Occipital lobe (tissue), 2 donors: ENCODE measurements around the gene S100A16. TPM values are rescaled to one million over a fixed set of nuclear protein-coding genes. Genes with fewer than 3 reads are reported as not detected.
"Not testable (repeated sequence)": the region's sequence is repeated elsewhere in the genome, so short reads cannot be mapped to it uniquely, and the experiment has no call there.

Experiments used
- DNase-seq: peaks from one replicate; lab custom pipeline; 2025; lab: John Stamatoyannopoulos, UW
- total RNA-seq: library from RNA; depleted of rRNA; stranded (reverse); fragments of >200 nt; gene quantifications from one replicate; pipeline ENCODE4 v1.2.3, GENCODE V29; 2014

The S100A16 gene
- total RNA-seq, 1 donor from 2014 or later: 13.3 TPM

DNA sequence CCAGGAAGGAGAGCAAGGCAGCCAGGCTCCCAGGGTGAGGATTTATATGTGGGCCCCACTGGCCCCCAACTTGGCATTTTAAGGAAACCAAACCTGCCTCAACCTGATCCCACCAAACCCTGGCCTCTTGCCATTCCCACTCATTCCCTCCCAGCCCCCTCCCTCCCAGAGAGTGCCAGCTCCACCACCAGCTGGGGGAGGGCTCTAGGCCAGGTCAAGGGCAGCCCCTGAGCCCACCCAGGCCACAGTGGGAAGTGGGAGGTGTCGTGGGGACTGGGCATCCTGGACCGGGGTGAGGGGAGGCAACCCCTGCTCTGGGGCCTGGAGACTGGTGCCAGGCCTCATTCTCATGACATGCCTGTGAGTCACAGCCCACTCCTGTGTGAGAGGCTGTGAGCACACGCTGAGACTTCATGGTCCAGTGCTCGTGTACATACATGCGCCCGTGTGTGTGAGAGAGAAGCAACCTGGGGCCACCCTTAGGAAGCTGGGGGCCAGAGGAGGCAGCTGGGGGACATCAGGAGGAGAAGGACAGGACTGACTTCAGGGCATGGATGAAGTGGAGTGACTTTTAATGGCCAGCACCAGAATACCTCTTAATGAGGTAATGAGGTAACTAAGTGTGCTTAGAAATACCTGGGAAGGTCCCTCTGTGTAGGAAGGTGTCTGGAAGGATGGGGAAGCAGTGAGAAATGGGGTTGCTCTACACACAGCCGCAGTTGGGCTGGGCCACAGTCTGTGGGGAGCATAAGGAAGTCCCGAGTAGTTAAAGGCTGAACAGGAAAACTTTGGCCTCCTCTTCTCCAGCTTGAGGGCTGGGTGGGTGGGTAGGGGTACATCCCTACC lies 47.2 kb downstream of the S100A16 start, which contains the start of gene S100A2:
TSS of gene S100A2 (minus strand) at position 316 of the 846 bp plus-strand sequence. CDS start 1,967 bp downstream, outside the sequence.
- DNase-seq: no peak

DNA sequence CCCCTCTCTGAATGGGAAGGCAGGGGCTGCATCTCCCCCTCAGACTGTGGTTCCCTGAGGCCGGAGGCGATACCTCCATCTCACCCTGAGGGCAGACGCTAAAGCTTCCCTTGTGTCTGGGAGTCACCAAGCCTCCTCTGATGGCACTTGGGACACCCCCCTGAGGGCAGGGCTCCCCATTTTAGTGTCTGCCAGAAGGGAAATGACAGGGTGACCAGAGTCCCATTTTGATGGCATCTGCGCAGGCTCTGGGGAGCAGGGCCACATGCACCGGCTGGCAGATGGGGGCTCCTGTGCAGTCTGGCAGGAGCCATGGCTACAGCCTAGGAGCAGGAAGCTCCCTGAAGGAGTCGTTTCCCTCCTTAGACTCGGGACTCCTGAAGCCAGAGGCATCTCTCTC lies 48.9 kb downstream of the S100A16 start:
- no peak for DNase-seq

DNA sequence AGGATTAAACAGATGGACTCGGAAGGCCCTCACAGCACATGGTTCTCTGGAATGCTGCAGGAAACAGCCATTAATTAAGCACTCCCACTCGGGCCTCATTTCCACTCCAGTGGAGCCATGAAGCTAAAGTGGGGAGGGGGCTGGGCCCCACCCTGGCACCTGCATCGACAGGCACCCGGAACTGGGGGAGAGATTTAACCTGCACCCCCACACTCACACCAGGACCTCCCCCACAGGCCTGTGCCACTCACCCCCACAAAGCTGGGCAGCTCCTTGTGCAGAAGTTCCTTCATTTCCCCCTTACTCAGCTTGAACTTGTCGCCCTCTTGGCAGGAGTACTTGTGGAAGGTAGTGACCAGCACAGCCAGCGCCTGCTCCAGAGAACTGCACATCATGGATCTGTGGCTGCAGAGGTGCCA lies 49.4 kb downstream of the S100A16 start:
- DNase-seq: no peak

DNA sequence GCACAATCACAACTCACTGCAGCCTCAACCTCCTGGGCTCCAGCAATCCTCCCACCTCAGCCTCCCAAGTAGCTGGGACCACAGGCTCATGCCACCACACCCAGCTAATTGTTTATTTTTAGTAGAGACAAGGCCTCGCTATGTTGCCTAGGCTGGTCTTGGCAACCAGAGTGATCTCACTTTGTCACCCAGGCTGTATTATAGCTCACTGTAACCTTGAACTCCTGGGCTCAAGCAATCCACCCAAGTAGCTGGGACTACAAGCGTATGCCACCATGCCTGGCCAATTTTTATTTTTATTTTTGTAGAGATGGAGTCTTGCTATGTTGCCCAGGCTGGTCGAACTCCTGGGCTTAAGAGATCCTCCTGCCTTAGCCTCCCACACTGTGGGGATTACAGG lies 50.9 kb downstream of the S100A16 start:
- DNase-seq: not testable (repeated sequence)

DNA sequence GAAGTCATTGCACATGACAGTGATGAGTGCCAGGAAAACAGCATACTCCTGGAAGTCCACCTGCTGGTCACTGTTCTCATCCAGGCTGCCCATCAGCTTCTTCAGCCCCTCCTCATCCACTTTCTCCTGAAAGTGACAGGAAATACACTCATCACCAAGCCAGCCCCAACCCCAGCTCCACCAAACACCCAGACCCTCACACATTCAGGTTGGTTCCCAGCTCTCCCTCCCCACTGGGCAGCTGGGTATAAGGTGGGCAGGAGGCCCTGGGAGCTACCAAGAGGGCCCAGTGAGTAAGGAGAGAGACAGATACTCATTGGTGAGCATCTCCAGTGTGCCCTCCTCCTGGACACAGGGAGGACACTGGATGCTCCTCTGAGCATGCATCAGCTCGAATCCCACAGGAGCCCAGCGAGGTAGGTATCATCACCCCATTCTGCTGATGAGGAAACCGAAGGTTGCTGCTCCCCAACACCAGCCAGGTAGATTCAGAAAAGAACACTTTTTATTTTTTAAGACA lies 51.4 kb downstream of the S100A16 start:
- no peak for DNase-seq

DNA sequence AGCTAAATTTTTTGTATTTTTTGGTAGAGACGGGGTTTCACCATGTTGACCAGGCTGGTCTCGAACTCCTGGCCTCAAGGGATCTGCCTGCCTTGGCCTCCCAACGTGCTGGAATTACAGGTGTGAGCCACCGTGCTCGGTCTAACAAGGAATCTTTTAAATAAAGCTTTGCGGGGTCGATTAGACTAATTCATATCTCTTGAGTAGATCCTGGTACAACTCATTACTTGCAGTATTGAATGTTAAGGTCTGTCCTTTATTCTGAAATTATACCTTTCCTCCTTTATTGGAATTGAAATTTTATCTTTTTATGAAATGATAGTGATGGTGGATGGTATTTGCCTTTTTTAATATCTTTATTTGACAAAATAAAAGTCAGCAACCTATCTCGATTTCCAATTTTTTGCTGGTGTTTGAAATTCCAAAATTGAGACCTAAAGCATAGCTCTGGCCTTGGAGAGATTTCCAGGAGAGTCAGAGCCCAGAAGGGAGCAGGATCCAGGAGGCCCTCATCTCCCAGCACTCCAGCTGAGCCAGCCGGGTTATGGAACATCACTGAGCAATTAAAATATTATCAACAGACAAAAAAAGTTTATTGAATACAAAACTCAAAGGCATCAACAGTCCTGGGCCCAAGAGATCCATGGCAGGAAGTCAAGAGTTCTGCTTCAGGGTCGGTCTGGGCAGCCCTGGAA lies 52.0 kb downstream of the S100A16 start:
- DNase-seq: no peak

DNA sequence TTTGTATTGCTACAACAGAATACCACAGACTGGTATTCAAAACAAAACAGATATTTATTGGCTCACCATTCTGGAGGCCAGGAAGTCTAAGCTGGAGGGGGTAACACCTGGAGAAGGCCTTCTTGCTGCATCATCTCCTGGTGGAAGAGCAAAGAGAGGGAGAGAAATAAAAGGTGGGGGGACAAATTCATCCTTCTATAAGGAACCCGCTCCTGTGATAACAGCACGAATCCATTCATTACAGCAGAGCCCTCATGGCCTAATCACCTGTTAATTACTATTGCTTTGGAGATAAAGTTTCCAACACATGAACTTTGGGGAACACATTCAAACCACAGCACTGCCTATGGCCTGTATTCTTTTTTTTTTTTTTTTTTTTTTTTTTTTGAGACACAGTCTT lies 52.7 kb downstream of the S100A16 start:
- DNase-seq: no peak

DNA sequence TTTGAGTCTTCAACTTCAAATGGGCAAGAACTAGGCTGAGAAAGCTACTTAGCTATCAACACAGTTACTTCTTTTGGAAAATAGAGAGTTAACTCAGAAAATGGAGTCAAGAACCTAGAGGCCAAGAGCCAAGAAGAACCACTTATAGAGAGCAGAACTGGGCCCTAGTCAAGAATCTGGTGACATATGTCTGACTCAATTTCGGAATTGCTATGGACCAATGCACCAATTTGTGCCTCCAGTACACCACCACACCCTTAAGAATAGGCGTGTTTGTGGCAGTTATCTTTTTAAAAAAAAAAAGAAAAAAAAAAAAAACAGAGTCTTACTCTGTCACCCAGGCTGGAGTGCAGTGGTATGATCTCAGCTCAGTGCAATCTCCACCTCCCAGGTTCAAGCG lies 55.1 kb downstream of the S100A16 start:
- no peak for DNase-seq

Other genes starting within 250 kb of the S100A16 start
- 4.1 TPM for gene S100A12, start 237.5 kb downstream of the S100A16 start, total RNA-seq
- 3.9 TPM for gene S100A8, start 222.1 kb downstream of the S100A16 start, total RNA-seq
- gene S100A7A, start 196.6 kb downstream of the S100A16 start, total RNA-seq: not detected
- not detected for gene S100A7, start 152.5 kb downstream of the S100A16 start, total RNA-seq
- 9.2 TPM for gene S100A6, start 77.1 kb downstream of the S100A16 start, total RNA-seq
- gene S100A5, start 72.2 kb downstream of the S100A16 start, total RNA-seq: not detected
- gene S100A4, start 67.3 kb downstream of the S100A16 start, total RNA-seq: 0.62 TPM
- not detected for gene S100A3, start 63.9 kb downstream of the S100A16 start, total RNA-seq
- not detected for gene S100A2, start 47.3 kb downstream of the S100A16 start, total RNA-seq
- 0.47 TPM for gene S100A14, start 3.2 kb upstream of the S100A16 start, total RNA-seq
- 5.3 TPM for gene S100A13, start 14.4 kb upstream of the S100A16 start, total RNA-seq
- gene S100A1, start 15.3 kb upstream of the S100A16 start, total RNA-seq: 0.47 TPM
- 77.0 TPM for gene CHTOP, start 20.9 kb upstream of the S100A16 start, total RNA-seq
- 36.3 TPM for gene SNAPIN, start 45.6 kb upstream of the S100A16 start, total RNA-seq
- 177 TPM for gene ILF2, start 57.9 kb upstream of the S100A16 start, total RNA-seq
- 0.16 TPM for gene NPR1, start 65.6 kb upstream of the S100A16 start, total RNA-seq
- 33.2 TPM for gene INTS3, start 114.9 kb upstream of the S100A16 start, total RNA-seq
- 14.5 TPM for gene SLC27A3, start 162.3 kb upstream of the S100A16 start, total RNA-seq